Ishikawa (cell line): Measurements from ENCODE around the gene ITIH3.

Source experiments
- CEBPB ChIP-seq: IDR thresholded peaks from 2 replicates; pipeline ENCODE4 v1.6.1; 2012
- CREB1 ChIP-seq: IDR thresholded peaks from 2 replicates; pipeline ENCODE4 v1.6.1; 2012; ENCODE audit warnings: low read depth
- EGR1 ChIP-seq: IDR thresholded peaks from 2 replicates; pipeline ENCODE4 v1.6.1; 2012
- EP300 ChIP-seq: IDR thresholded peaks from 2 replicates; pipeline ENCODE4 v1.6.1; 2012; ENCODE audit warnings: borderline replicate concordance
- FOXM1 ChIP-seq: IDR thresholded peaks from 2 replicates; pipeline ENCODE4 v1.6.1; 2012; ENCODE audit warnings: low read depth, borderline replicate concordance
- MAX ChIP-seq: IDR thresholded peaks from 2 replicates; pipeline ENCODE4 v1.6.1; 2012
- NFIC ChIP-seq: IDR thresholded peaks from 2 replicates; pipeline ENCODE4 v1.6.1; 2012
- RAD21 ChIP-seq: IDR thresholded peaks from 2 replicates; pipeline ENCODE4 v1.6.1; 2012; ENCODE audit warnings: low read depth
- REST ChIP-seq: IDR thresholded peaks from 2 replicates; pipeline ENCODE4 v1.6.1; 2012; ENCODE audit warnings: low read depth, mild to moderate bottlenecking
- TAF1 ChIP-seq: IDR thresholded peaks from 2 replicates; pipeline ENCODE4 v1.6.1; 2012; ENCODE audit warnings: low read depth, mild to moderate bottlenecking
- TCF12 ChIP-seq: IDR thresholded peaks from 2 replicates; pipeline ENCODE4 v1.6.1; 2012; ENCODE audit warnings: low read depth
- TEAD4 ChIP-seq: IDR thresholded peaks from 2 replicates; pipeline ENCODE4 v1.6.1; 2012
- USF1 ChIP-seq: IDR thresholded peaks from 2 replicates; pipeline ENCODE4 v1.6.1; 2012
- YY1 ChIP-seq: IDR thresholded peaks from 2 replicates; pipeline ENCODE4 v1.6.1; 2012; ENCODE audit warnings: low read depth
- ZBTB7A ChIP-seq: IDR thresholded peaks from 2 replicates; pipeline ENCODE4 v1.6.1; 2012; ENCODE audit warnings: low read depth

The ITIH3 gene

GRCh38 chr3:52847241-52847640 is 52.6 kb downstream of the ITIH3 start:
- no peak for TF ChIP-seq USF1
- no peak for TF ChIP-seq CEBPB
- no peak for TF ChIP-seq ZBTB7A
- TF ChIP-seq TCF12 = no peak

- TF ChIP-seq NFIC (no peak), RAD21 (no peak), EGR1 (no peak)
Observed at GRCh38 chr3:52847726-52848125, 53.1 kb downstream of the ITIH3 start.

GRCh38 chr3:52848617-52849016 is 54.0 kb downstream of the ITIH3 start:
- no peak for TF ChIP-seq EP300
- TF ChIP-seq TCF12 = no peak

- TF ChIP-seq REST (no peak), TEAD4 (no peak), NFIC (no peak), YY1 (no peak), CREB1 (no peak), CEBPB (no peak), EGR1 (no peak), MAX (no peak), ZBTB7A (no peak), EP300 (no peak), USF1 (no peak)
Observed at GRCh38 chr3:52849656-52850055, 55.1 kb downstream of the ITIH3 start.

- TF ChIP-seq TAF1 (no peak), RAD21 (peak; percentile 81)
Observed at GRCh38 chr3:52851348-52851747, 56.8 kb downstream of the ITIH3 start.

- TF ChIP-seq EP300 (no peak), MAX (no peak), TAF1 (no peak), TEAD4 (no peak), FOXM1 (no peak), REST (no peak), TCF12 (no peak), CREB1 (no peak), ZBTB7A (no peak), USF1 (no peak), YY1 (no peak), NFIC (no peak), EGR1 (no peak), RAD21 (no peak), CEBPB (no peak)
Observed at GRCh38 chr3:52852419-52852818, 57.8 kb downstream of the ITIH3 start.

- TF ChIP-seq CEBPB (no peak), EGR1 (no peak), REST (peak; percentile 83), RAD21 (no peak), MAX (no peak)
Observed at GRCh38 chr3:52854013-52854412, 59.4 kb downstream of the ITIH3 start.
